GM10266 (cell line): ENCODE results near the gene HIPK2.

Experiments used
- DNase-seq: peaks from one replicate; pipeline ENCODE4 v3.0.0; 2012; ENCODE audit errors: extremely low spot score
- TF ChIP-seq, protein P1 (sequence below): IDR thresholded peaks from 2 replicates; pipeline ENCODE4 v1.5.1; 2012; ENCODE audit warnings: mild to moderate bottlenecking, low read depth; ENCODE audit not compliant: control insufficient read depth, insufficient read depth; ENCODE audit errors: missing control alignments

Gene HIPK2

GRCh38 chr7:139661903-139662302, 115.9 kb downstream of the HIPK2 start:
- DNase-seq = no peak
- TF ChIP-seq, protein P1, sequence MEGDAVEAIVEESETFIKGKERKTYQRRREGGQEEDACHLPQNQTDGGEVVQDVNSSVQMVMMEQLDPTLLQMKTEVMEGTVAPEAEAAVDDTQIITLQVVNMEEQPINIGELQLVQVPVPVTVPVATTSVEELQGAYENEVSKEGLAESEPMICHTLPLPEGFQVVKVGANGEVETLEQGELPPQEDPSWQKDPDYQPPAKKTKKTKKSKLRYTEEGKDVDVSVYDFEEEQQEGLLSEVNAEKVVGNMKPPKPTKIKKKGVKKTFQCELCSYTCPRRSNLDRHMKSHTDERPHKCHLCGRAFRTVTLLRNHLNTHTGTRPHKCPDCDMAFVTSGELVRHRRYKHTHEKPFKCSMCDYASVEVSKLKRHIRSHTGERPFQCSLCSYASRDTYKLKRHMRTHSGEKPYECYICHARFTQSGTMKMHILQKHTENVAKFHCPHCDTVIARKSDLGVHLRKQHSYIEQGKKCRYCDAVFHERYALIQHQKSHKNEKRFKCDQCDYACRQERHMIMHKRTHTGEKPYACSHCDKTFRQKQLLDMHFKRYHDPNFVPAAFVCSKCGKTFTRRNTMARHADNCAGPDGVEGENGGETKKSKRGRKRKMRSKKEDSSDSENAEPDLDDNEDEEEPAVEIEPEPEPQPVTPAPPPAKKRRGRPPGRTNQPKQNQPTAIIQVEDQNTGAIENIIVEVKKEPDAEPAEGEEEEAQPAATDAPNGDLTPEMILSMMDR = no peak

DNA sequence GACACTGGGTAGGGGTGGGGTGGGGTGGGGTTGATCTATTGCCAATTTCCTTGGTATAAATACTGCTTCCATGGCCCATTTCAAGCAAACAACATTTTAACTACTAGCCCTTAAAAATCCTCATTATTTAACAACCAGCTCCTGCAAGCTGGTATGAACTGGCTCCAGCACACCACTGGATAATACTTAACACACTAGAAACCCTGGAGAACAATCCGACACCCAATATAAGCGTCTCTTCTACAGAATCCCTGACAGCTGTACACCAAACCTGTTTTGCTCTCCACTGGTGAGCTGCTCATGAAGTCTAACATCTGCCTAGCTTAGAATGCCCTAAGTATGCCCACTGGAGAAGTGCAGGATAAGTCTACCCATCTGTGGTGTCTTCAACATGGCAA, 116.8 kb downstream of the HIPK2 start:
- TF ChIP-seq, protein P1 = no peak
- no peak for DNase-seq

DNA sequence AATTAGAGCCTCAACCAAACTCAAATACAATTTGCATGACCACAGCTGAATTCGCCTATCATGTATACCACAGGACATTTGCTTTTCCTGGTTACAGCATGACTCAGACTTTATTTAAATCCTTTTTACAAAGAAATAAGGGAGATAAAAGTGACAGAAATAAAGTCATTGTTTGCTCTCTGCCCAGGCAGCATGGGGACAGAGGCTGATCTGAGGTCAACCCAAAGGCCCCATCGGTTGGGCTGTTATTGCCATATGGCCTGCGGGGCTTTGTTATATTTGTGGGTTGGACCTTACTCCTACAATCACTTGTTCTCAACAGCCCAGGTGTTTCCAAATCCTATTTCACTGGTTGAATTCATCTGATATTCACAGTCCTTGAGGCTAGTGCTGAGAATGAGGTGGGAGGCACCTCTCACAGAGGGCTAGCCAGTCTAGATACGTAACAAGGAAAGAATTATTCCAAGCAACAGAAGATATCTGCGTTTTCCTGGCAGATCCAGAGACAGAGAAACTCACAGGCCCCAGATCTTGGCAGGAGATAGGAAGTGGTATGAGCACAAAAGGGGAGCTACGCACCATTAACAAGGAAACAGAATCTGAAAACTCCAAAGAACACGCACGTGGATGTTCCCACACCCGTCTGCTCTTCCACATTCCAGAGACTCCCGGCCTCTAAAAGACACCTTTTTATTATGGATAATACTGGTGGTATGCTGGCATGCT, 117.3 kb downstream of the HIPK2 start:
- no peak for DNase-seq
- TF ChIP-seq, protein P1 = no peak

DNA sequence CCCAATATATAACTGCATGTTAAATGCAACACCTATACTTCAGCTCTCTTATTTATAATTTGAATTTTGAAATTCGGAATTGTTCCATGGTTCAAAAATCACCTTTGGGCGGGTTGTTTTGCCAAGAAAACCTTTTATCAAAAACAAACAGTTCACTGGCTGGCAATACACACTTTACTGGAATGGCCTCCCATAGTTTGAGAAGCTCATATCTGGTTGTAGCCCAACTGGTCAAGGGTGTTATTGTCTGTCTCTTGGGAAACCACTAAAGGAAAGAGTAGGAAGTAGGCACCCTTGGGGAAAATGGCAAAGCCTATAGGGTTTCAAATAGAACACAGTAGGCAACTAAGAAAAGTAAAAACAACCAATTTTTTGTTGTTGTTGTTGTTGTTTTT, 117.9 kb downstream of the HIPK2 start:
- TF ChIP-seq, protein P1 = no peak
- no peak for DNase-seq

GRCh38 chr7:139658908-139659675, 118.7 kb downstream of the HIPK2 start:
- no peak for DNase-seq

DNA sequence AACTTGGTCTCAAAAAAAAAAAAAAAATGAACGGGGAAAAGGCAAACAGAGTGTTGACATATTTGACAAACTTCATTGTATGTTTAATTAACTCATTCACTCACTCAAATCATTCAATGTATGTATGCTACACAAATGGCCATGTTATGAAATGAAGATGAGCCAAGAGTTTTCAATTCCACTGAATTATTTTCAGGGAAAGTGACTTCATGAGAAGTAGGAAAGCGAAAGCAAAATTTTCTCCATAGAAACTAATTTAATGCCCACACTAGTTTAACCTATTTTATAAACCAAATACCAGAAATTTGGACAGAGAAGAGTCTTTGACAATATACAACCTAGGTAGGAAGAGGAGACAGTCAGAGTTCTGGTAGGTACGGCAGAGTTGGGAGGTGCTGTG, 119.5 kb downstream of the HIPK2 start:
- no peak for DNase-seq
- TF ChIP-seq, protein P1 = no peak

More at GRCh38 chr7:139658908-139659675, 118.7 kb downstream of the HIPK2 start:
- TF ChIP-seq, protein P1 = no peak

DNA sequence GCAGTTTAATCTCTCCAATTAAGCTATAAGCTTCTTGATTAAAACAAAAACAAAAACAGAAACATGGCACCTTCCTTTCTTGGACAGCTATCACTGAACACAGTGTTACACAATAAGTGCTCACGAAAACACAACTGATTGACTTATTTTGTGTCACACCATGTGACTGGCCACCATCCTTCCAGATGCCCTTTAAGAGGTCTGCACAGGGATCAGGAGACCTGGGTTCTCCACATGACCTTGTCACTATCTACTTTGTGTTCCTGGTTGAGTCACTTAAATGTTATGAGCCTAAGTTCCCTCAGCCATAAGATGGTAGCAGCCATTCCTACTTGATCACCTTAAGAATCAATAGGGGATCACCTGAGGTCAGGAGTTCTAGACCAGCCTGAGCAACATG, 120.1 kb downstream of the HIPK2 start:
- TF ChIP-seq, protein P1 = no peak

More for the DNA sequence above, 120.1 kb downstream of the HIPK2 start:
- no peak for DNase-seq
